NCI-H1092 treated with DMSO at 0.1 percent for 48 hours (cell line): Measurements from ENCODE around the gene IQGAP3.
"Not testable (repeated sequence)": the region's sequence is repeated elsewhere in the genome, so short reads cannot be mapped to it uniquely, and the experiment has no call there.

Source experiments
- DNase-seq: peaks from one replicate; lab custom pipeline; 2025; lab: John Stamatoyannopoulos, UW

The IQGAP3 gene

DNA sequence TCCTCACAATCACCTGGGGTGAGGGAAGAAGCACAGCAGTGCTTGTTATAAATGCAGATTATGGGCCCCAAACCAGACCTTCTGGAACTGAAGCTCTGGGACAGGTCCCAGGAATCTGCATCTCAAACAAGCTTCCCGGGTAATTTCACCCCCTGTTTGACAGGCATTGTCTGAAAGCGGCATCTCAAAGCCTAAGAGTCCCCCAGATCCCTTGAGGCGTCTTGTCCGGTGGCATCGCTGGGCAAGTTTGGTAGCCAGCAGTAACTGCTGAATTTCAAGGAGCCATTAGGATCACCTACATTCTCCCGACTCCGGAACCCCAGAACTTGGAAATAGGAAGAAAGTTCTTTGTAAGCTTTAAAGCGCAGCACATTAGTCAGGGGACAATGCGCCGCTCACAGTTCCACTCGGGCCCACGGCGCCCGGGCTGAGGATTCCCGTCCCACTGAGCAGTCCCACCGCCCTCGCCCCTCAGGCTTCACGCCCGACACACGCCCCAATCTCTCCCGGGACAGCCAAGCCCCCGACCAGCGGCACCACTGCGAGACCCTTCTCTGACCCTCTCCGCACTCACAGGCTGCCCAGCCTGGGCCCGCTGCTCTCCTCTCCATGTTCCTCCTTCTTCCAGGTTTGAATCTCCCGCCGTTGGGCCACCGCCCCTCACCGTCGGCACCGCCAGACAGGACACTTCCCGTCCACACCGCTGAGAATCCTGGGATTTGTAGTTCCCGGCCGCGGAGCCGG lies at the start of gene IQGAP3:
Gene IQGAP3 (minus strand): TSS at position 647 of the 744 bp plus-strand sequence. CDS start 36 bp downstream, at position 611.
- DNase-seq = peak; percentile 76

DNA sequence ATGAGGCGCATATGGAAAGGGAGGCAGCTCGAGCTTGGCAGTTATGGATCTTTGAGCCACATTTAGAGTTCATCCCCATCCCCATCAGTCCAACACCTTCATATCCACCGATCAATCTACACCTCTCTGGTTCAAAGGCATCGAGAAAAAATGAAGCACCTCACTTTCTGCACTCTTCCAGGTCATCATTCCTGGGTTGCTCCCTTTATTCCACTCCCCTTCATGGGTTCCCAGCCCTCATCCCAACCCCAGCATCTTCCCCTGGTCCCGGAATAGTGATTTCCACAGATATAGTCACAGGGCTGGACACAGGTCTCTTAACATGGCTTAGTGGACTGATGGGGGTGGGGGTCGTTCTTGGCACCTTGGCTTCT lies 47.2 kb upstream of the IQGAP3 start:
- DNase-seq = no peak

DNA sequence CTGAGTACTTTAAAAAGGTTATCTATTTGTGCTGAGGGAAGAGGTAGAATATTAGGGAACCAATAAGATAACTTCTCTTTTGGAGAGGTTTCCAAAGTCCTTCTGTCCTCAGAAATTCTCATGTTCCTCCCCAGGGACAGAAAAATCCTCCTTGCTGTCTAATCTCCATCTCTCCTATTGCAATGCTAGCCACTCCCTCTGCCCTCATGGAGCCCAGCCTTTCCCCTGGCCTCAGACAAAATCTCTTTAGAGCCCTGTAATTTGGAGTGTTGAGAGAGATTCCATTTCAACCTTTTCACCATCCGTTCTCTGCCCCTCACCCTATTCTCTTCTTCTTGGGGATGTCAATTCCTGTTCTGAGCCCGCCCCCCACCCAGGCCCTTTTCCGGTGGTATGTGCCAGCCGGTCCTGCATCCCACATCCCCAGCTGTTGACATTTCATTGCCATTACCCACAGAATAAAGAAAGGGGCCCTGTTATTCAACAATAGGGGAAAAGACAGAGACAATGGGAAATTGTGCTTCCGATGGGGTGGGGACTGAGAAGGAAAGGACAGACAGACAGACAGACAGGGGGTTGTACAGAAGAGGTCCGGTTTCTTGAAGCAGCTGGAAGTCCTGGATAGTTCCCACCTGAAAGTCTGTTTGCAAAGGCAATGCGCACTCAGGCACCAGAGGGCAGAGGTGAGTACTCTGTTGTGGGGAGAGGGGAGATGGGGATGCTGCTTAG lies 46.7 kb upstream of the IQGAP3 start, which contains the start of gene HAPLN2:
Gene HAPLN2 (plus strand): TSS at position 563 of the 729 bp plus-strand sequence. CDS start 4,076 bp downstream, outside the sequence.
- DNase-seq = peak; percentile 16

DNA sequence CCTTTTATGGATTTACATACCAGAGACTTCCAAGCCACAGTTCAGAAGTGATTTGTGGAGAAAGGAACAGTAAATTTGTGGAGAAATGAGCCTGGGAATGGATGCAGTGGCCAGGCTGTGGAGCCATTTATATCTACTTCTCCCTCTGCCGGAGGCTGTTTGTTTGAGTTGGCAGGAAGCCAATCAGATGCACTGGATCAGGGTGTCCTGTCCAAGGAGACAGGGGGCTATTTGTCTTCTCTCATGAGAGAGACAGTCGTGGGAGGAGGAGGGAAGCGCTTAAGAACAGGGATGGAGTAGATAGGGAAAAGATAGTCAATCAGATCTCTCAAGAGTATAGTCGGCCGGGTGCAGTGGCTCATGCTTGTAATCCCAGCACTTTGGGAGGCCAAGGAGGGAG lies 44.1 kb upstream of the IQGAP3 start:
- peak; percentile 25 for DNase-seq

DNA sequence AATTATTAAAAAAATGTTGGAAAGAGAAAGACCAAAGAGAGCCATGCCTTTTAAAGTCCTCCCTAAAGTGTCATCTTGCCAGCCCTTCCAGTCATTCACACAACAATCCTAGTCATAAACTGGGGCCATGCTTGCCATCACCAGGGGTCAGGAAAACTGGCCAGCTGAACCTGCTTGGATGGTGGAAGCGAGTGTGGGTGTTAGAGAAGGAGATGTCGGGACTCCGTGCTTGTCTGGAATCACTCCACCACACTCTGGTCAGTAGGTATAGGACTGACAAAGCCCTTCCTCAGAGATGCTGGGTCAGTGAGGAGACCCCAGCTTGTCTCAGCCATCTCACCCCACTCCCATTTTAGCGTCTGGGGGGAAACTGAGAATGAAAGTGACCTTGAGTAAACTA lies 43.6 kb upstream of the IQGAP3 start:
- DNase-seq = no peak

DNA sequence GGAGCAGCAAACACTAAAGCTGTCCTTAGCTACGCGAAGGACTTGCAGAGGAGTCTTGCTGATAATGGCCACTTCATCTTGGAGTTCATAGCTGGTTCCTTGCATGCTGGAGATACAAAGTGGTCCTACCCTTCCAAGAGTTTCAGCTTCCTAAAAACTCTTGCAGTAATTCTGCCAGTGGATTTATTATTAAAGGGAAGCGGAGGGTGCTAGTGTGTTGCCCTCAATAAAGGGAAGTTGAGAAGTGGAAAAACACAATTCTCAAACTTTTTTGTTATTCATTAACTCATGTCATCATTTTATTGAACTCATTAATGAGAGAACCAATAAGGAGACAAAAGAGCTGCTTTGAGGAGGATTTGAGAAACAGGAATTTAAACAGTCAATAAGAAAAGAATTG lies 40.3 kb upstream of the IQGAP3 start:
- DNase-seq = no peak

GRCh38 chr1:156610072-156610471 lies 37.7 kb upstream of the IQGAP3 start:
- DNase-seq = not testable (repeated sequence)

DNA sequence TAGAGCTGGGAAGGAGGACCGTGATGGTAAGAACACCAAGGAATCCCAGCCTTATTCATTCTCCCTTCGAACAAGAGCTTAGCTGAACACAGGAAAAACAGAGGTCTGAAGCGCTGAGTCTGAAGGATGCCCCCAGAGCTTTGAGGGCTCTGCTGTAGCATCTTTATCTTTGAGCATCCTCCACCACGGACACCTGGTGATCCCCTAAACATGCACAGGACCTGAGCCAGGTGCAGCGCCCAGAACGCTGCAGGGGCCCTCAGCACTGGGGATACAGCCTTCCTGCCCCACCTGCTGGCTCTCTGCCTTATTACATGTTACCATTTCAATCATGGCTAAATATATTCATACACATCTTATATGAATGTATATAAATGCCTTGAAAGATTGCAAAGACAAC lies 36.6 kb upstream of the IQGAP3 start:
- DNase-seq = peak; percentile 41

DNA sequence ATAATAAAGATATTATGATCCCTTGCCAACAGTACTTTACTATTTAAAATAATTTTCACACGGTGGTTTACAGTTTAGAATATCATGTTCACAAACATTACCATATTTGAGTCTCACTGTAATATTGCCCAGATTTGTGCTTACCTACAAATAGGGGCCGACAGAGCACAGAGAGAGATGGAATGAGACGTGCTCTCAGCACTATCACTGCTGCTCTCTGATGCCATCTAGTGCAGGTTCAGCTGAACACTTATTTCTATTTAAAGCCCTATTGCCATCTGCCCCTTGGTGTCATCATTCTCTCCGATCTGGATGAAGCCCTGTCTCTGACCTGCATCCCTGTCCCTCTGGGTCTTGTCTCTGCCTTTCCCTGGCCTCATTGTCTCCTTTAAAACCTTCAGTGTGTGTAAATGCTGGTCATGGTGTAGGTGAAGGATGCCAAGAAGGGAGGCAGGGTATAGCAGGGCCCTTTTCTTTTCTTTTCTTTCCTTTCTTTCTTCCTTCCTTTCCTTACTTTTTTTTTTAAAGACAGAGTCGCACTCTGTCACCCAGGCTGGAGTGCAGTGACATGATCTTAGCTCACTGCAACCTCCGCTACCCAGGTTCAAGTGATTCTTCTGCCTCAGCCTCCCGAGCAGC lies 35.8 kb upstream of the IQGAP3 start:
- DNase-seq = peak; percentile 84

GRCh38 chr1:156607344-156607743 lies 35.0 kb upstream of the IQGAP3 start:
- not testable (repeated sequence) for DNase-seq

DNA sequence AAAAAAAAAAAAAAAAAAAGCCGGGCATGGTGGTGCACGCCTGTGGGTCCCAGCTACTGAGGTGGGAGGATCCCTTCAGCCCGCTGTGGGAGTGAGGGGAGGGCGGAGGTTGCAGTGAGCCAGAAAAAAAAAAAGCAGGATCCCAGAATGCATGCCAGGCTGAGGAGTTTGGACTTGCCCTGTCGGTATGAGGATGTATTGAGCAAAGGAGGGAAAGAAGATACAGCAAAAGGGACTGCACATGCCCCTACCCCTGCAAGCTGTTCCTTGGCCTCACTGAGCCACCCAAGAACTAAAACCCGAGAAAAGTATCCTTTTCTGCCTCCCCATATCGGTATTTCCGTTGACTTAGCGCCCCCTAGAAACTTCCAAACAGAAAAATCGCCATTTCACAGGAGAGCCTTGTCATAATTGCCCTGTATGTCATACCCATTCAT lies 30.2 kb upstream of the IQGAP3 start:
- DNase-seq = no peak

DNA sequence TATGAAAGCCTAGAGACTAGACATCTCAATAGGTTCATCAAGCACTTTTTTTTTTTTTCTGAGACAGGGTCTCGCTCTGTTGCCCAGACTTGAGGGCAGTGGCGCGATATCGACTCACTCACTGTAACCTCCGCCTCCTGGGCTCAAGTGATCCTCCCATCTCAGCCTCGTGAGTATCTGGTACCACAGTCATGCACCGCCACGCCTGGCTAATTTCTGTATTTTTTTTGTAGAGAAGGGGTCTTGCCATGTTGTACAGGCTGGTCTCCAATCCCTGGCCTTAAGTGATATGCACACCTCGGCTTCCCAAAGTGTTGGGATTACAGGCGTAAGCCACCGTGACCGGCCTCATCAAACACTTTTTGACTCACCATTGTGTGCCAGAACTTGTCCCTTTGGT lies 29.5 kb upstream of the IQGAP3 start:
- no peak for DNase-seq

- DNase-seq = peak; percentile 88
These were observed 28.9 kb upstream of the IQGAP3 start, which contains the start of gene GPATCH4 for GRCh38 chr1:156601122-156601830. TSS of gene GPATCH4 (minus strand) at chr1:156601479.

- no peak for DNase-seq
These were observed 28.4 kb upstream of the IQGAP3 start for GRCh38 chr1:156600733-156601121.

DNA sequence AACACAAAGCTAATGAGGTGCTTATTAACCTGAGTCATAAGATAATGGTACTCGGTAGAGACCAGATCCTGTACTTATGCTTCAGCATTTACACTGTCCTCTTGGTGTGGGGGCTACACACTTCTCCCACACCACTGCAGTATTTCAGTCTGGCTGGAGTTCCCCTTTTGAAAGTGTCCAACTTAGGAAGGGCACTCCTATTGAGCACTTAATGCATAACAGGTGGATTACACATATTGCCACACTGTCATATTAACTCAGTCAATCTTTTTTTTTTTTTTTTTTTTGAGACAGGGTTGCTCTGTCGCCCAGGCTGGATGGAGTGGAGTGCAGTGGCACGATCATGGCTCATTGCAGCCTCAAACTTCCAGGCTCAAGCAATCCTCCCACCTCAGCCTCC lies 27.4 kb upstream of the IQGAP3 start:
- no peak for DNase-seq

GRCh38 chr1:156598731-156599432 lies 26.5 kb upstream of the IQGAP3 start:
- DNase-seq = no peak

- no peak for DNase-seq
These were observed 25.8 kb upstream of the IQGAP3 start for GRCh38 chr1:156598125-156598524.

GRCh38 chr1:156596426-156596825 lies 24.1 kb upstream of the IQGAP3 start:
- DNase-seq = no peak

GRCh38 chr1:156595016-156595415 lies 22.7 kb upstream of the IQGAP3 start:
- DNase-seq = no peak

DNA sequence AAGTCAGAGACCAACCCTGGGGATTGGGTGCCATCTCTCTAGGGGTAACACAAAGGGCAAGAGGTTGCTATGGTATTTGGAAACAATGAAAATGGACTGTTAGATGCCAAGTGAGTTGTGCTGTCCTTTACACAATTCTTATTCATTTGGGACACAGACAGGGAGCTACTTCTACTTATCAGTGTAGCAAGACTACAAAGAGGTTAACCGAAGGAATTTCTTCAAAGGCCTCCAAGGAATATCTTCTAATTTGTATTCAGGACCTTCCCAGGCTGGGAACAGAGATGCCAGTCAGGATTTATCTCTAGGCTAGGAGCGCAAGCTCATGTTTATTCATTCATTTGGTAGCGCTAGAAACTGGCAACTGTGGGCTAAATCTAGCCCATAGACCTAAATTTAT lies 21.8 kb upstream of the IQGAP3 start:
- DNase-seq = no peak

GRCh38 chr1:156593661-156593989 lies 21.3 kb upstream of the IQGAP3 start:
- DNase-seq = no peak
